MM.1S (cell line): Measurements from ENCODE around the gene FILIP1.

Source experiments
- CTCF ChIP-seq: fragments of 300-600 bp; sonication (generic); IDR thresholded peaks from 2 replicates; pipeline ENCODE4 v1.5.1; 2016; ENCODE audit warnings: antibody characterized with exemption, low read length, mixed read lengths
- EZH2phosphoT487 ChIP-seq: fragments of 300-600 bp; sonication (generic); IDR thresholded peaks from 2 replicates; pipeline ENCODE4 v1.6.1; 2018; ENCODE audit warnings: antibody characterized with exemption, low read length

GRCh38 chr6:75243333-75244062 lies 250.1 kb downstream of the FILIP1 start, which contains the start of gene COX7A2:
- TF ChIP-seq CTCF (no peak), EZH2phosphoT487 (no peak)
